ENCODE measurements around the gene DEPP1. TPM values are rescaled to one million over a fixed set of nuclear protein-coding genes. Genes with fewer than 3 reads are reported as not detected.

The DEPP1 gene
- total and polyA plus RNA-seq, 2 donors (not counting 3 experiments of a cell fraction or from before 2014, with no cell fraction given) = 364 to 951 TPM

- no peak overlapping the region for H2AFZ ChIP-seq (ENCODE audit: low read depth, low read length)
- no peak overlapping the region for H3K27ac ChIP-seq (ENCODE audit: insufficient read depth, low read depth, low read length)
- DNase-seq (ENCODE audit: low read depth, low spot score) (no peak), FAIRE-seq (no peak)
- BruUV-seq (replicated peaks) = no TSS peak
- ChIA-PET POLR2A (no interaction called here), CTCF (interaction anchor here (0.8 kb wide), 1 partner anchor 9 kb away, joined by 3 read pairs; no protein-coding TSS in a partner anchor)
- no peaks in the 10 kb centered on the region for H4K20me1 ChIP-seq (replicated peaks; ENCODE audit: control insufficient read depth, extremely low read depth, insufficient read depth, low read length)
- H3K4me2 ChIP-seq (ENCODE audit: insufficient read depth, low read length) = no peak overlapping the region
- dilution Hi-C loops (cut with MboI; ENCODE audit: extremely low pct_ligation_motif_present, low sequenced_read_pairs) (no loop called here), intact Hi-C loops (cut with micrococcal nuclease) (no loop called here)
- H3K4me3 ChIP-seq (replicated peaks in 1 of 3; ENCODE audit: insufficient read depth in 1 of 3, low read depth in 1 of 3, low read length in 3 of 3) = no peak overlapping the region
- no peak overlapping the region for H3K9ac ChIP-seq (replicated peaks; ENCODE audit: extremely low read depth, insufficient read depth, low read length)
- H3K9me1 ChIP-seq (replicated peaks; ENCODE audit: control insufficient read depth, extremely low read depth, insufficient read depth, low read length) = no peaks in the 10 kb centered on the region
- H3K27me3 ChIP-seq (ENCODE audit: control insufficient read depth in 2 of 2, insufficient read depth in 2 of 2, low read length in 2 of 2) = no peaks in the 10 kb centered on the region
- H3K9me3 ChIP-seq (replicated peaks; ENCODE audit: control insufficient read depth, insufficient read depth, low read length) = no peaks in the 10 kb centered on the region
- H3K79me2 ChIP-seq (ENCODE audit: control insufficient read depth, insufficient read depth, low read length) = no peaks in the 10 kb centered on the region
- H3K4me1 ChIP-seq (ENCODE audit: control insufficient read depth, extremely low read depth, insufficient read depth, low read length) = no peaks in the 10 kb centered on the region
- H3K36me3 ChIP-seq (ENCODE audit: control insufficient read depth in 2 of 2, extremely low read depth in 1 of 2, insufficient read depth in 2 of 2, low read length in 2 of 2) = no peaks in the 10 kb centered on the region
- TF ChIP-seq CTCF (IDR thresholded peaks at IDR 0.05; ENCODE audit: extremely low read depth in 1 of 2, insufficient read depth in 1 of 2, low read depth in 1 of 2, low read length in 2 of 2) = no peak
- TF ChIP-seq MYC (IDR thresholded peaks at IDR 0.05; ENCODE audit: low read depth, low read length) = no peak
- no peak for TF ChIP-seq POLR2AphosphoS5 (IDR thresholded peaks at IDR 0.05; ENCODE audit: insufficient read depth, low read depth, low read length)
- no peak for TF ChIP-seq POLR2A (IDR thresholded peaks at IDR 0.05; ENCODE audit: low read depth, low read length)
- TF ChIP-seq EZH2 (IDR thresholded peaks at IDR 0.05; ENCODE audit: borderline replicate concordance, low read depth, low read length, severe bottlenecking) = no peak
These were observed 49.0 kb downstream of the DEPP1 start for GRCh38 chr10:44929356-44930255.
